K562 (cell line): ENCODE results near the gene ORC3. TPM values are rescaled to one million over a fixed set of nuclear protein-coding genes. Genes with fewer than 3 reads are reported as not detected.

ENCODE experiments used
- CXXC5 ChIP-seq: fragments of 250-450 bp; sonication (Bioruptor Pico); IDR thresholded peaks from 2 replicates; pipeline ENCODE4 v1.8.0; 2022; ENCODE audit warnings: inconsistent platforms, mild to moderate bottlenecking, moderate library complexity
- FOXK2 ChIP-seq, 2 experiments: fragments of 450-650 bp; IDR thresholded peaks in 1 of 2; conservative IDR thresholded peaks in 1 of 2; 2 replicates each; pipeline ENCODE4 v1.6.1; 2016; ENCODE audit warnings: low read depth in 2 of 2, mild to moderate bottlenecking in 1 of 2
- GTF2E2 ChIP-seq: fragments of 200-800 bp; sonication (Bioruptor generic); IDR thresholded peaks from 2 replicates; pipeline ENCODE4 v1.6.1; 2016; ENCODE audit warnings: missing genetic modification characterization, missing compliant biosample characterization
- KLF1 ChIP-seq: fragments of 450-650 bp; IDR thresholded peaks from 2 replicates; pipeline ENCODE4 v1.6.1; 2016; ENCODE audit warnings: missing genetic modification characterization, missing compliant biosample characterization
- L3MBTL2 ChIP-seq: fragments of 450-650 bp; IDR thresholded peaks from 2 replicates; pipeline ENCODE4 v1.6.1; 2016; ENCODE audit warnings: mild to moderate bottlenecking, moderate library complexity
- LARP7 ChIP-seq: fragments of 450-650 bp; IDR thresholded peaks from 2 replicates; pipeline ENCODE4 v1.6.1; 2016
- NFE2 ChIP-seq: IDR thresholded peaks from 2 replicates; pipeline ENCODE4 v1.6.1; 2014; ENCODE audit warnings: antibody characterized with exemption, low read depth
- NR2C1 ChIP-seq, 2 experiments: fragments of 450-650 bp; IDR thresholded peaks; 2 replicates each; pipeline ENCODE4 v1.6.1; 2017; ENCODE audit warnings: mild to moderate bottlenecking in 2 of 2, antibody characterized with exemption in 1 of 2, inconsistent platforms in 1 of 2, missing compliant biosample characterization in 1 of 2, missing genetic modification characterization in 1 of 2
- PHF21A ChIP-seq: fragments of 450-650 bp; IDR thresholded peaks from 2 replicates; pipeline ENCODE4 v1.6.1; 2017; ENCODE audit warnings: low read depth, borderline replicate concordance
- POLR2H ChIP-seq: IDR thresholded peaks from 2 replicates; pipeline ENCODE4 v1.6.1; 2016; ENCODE audit warnings: missing genetic modification characterization, low read depth, mild to moderate bottlenecking, control low read depth, missing compliant biosample characterization, moderate library complexity
- RFX5 ChIP-seq: IDR thresholded peaks from 2 replicates; pipeline ENCODE4 v1.6.1; 2011; ENCODE audit warnings: low read depth, mild to moderate bottlenecking, improper control_type of control experiment, low read length
- SAFB ChIP-seq: fragments of 200-400 bp; formaldehyde crosslinking; IDR thresholded peaks from 2 replicates; pipeline ENCODE4 v1.6.1; 2017; ENCODE audit warnings: low read depth, low read length, borderline replicate concordance
- SMARCA5 ChIP-seq: fragments of 450-650 bp; IDR thresholded peaks from 2 replicates; pipeline ENCODE4 v1.6.1; 2016
- STAT5A ChIP-seq: IDR thresholded peaks from 2 replicates; pipeline ENCODE4 v1.6.1; 2012; ENCODE audit warnings: low read length, inconsistent platforms, borderline replicate concordance
- TAF1 ChIP-seq: IDR thresholded peaks from 2 replicates; pipeline ENCODE4 v1.6.1; 2011; ENCODE audit warnings: mild to moderate bottlenecking, low read length, moderate library complexity; ENCODE audit not compliant: insufficient read depth, control insufficient read depth, severe bottlenecking; ENCODE audit errors: extremely low read depth
- TEAD1 ChIP-seq, 2 experiments: fragments of 450-650 bp in 1 of 2; sonication (generic) in 1 of 2; formaldehyde crosslinking; IDR thresholded peaks; 2 replicates each; pipeline versions ENCODE4 v1.4.0 to v1.8.0; 2020 to 2022; ENCODE audit warnings: mild to moderate bottlenecking in 2 of 2, missing genetic modification reagents in 1 of 2
- ZKSCAN1 ChIP-seq: fragments of 150-350 bp; IDR thresholded peaks from 2 replicates; pipeline ENCODE4 v1.6.1; 2016; ENCODE audit warnings: low read depth, low read length
- ZNF253 ChIP-seq: fragments of 250-450 bp; sonication (Bioruptor Pico); conservative IDR thresholded peaks from 2 replicates; pipeline ENCODE4 v1.6.1; 2021; ENCODE audit warnings: mild to moderate bottlenecking
- ZNF384 ChIP-seq: IDR thresholded peaks from 2 replicates; pipeline ENCODE4 v1.6.1; 2012; ENCODE audit warnings: low read depth, low read length, improper control_type of control experiment
- ZNF431 ChIP-seq: sonication (generic); formaldehyde crosslinking; IDR thresholded peaks from 2 replicates; pipeline ENCODE4 v1.8.0; 2022; ENCODE audit warnings: mild to moderate bottlenecking, missing genetic modification reagents
- polyA plus RNA-seq, 8 experiments: library from polyadenylated mRNA; depleted of rRNA in 4 of 8; stranded (reverse) in 5 of 8; unstranded in 3 of 8; fragments of >200 nt; fragmentation: Nextera tagmentation in 2 of 8; fragmentation: Illumina TruSeq in 1 of 8; extraction: Ambion mirVana in 2 of 8; extraction: Trizol in 1 of 8; gene quantifications; 2 replicates each; pipeline versions ENCODE4 v1.2.1 to v1.2.3, GENCODE V29; 2011 to 2014; ENCODE audit warnings: inconsistent platforms in 1 of 8, missing spikeins in 1 of 8
- total RNA-seq, 7 experiments: library from RNA; depleted of rRNA in 6 of 7; stranded (reverse); fragments of >200 nt in 6 of 7; fragmentation: Illumina TruSeq in 2 of 7; extraction: Trizol in 2 of 7; gene quantifications; 2 replicates each; pipeline versions ENCODE4 v1.2.1 to v1.2.3, GENCODE V29; 2011 to 2021; ENCODE audit warnings: low replicate concordance in 1 of 7
- TF ChIP-seq, protein P1 (sequence below): fragments of 450-650 bp; IDR thresholded peaks from 2 replicates; pipeline ENCODE4 v1.7.1; 2018; ENCODE audit warnings: mild to moderate bottlenecking, low read depth; ENCODE audit not compliant: partially characterized antibody
- TF ChIP-seq, protein P2 (sequence below): fragments of 250-450 bp; sonication (Bioruptor Pico); IDR thresholded peaks from 2 replicates; pipeline ENCODE4 v1.5.0; 2022; ENCODE audit warnings: mild to moderate bottlenecking
- TF ChIP-seq, protein P3 (sequence below): sonication (generic); formaldehyde crosslinking; IDR thresholded peaks from 2 replicates; pipeline ENCODE4 v1.8.0; 2022; ENCODE audit warnings: mild to moderate bottlenecking, missing genetic modification reagents

Gene ORC3
- total and polyA plus RNA-seq, 9 of the 15 experiments (the other 6 are each of a cell fraction or from before 2014, with no cell fraction given): 28.8 to 159 (median 74.8) TPM

DNA sequence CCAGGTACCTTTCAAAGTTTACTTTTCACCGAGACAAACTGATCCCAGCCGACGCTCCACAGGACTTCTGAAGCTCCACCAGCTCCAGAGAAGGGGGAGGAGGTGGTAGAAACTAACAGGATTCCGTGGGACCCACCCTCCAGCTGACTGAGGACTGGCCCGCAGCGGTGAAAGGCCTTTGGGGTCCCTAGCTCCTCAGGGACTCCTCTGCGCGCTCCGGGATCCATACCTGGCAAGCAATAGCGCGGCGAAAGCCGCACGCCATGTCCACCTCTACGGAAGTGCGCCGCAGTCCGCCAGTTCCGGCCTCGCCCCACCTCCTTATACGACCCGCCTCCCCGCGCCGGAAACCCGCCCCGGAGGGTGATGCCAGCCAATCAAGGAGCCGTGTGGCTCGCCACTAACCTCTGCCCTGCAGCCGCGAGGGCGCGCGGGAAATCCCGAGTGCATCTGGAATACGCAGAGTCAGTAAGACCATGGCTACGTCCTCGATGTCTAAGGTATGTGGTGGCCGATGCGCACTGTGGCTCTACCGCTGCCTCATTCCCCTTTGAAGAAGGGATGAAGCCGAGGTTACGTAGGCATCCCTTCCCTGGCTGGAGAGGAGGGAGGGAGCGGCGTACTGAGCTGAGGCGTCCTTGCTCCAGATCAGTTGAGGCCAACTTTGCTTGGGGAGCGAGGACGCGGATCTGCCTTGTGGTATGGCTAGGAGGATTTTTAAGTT, at the start of gene ORC3, which contains the start of gene RARS2 (continued):
- TF ChIP-seq, protein P1, sequence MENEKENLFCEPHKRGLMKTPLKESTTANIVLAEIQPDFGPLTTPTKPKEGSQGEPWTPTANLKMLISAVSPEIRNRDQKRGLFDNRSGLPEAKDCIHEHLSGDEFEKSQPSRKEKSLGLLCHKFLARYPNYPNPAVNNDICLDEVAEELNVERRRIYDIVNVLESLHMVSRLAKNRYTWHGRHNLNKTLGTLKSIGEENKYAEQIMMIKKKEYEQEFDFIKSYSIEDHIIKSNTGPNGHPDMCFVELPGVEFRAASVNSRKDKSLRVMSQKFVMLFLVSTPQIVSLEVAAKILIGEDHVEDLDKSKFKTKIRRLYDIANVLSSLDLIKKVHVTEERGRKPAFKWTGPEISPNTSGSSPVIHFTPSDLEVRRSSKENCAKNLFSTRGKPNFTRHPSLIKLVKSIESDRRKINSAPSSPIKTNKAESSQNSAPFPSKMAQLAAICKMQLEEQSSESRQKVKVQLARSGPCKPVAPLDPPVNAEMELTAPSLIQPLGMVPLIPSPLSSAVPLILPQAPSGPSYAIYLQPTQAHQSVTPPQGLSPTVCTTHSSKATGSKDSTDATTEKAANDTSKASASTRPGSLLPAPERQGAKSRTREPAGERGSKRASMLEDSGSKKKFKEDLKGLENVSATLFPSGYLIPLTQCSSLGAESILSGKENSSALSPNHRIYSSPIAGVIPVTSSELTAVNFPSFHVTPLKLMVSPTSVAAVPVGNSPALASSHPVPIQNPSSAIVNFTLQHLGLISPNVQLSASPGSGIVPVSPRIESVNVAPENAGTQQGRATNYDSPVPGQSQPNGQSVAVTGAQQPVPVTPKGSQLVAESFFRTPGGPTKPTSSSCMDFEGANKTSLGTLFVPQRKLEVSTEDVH: peak; percentile 94
- TF ChIP-seq TEAD1 (CRISPR knock-in tag; IDR thresholded peaks at IDR 0.05): peak in 1 of 2 experiments; percentile 88; a peak in 2 of 4 replicates
- TF ChIP-seq, protein P2, sequence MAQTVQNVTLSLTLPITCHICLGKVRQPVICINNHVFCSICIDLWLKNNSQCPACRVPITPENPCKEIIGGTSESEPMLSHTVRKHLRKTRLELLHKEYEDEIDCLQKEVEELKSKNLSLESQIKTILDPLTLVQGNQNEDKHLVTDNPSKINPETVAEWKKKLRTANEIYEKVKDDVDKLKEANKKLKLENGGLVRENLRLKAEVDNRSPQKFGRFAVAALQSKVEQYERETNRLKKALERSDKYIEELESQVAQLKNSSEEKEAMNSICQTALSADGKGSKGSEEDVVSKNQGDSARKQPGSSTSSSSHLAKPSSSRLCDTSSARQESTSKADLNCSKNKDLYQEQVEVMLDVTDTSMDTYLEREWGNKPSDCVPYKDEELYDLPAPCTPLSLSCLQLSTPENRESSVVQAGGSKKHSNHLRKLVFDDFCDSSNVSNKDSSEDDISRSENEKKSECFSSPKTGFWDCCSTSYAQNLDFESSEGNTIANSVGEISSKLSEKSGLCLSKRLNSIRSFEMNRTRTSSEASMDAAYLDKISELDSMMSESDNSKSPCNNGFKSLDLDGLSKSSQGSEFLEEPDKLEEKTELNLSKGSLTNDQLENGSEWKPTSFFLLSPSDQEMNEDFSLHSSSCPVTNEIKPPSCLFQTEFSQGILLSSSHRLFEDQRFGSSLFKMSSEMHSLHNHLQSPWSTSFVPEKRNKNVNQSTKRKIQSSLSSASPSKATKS: no peak
- TF ChIP-seq PHF21A: no peak
- TF ChIP-seq FOXK2 (conservative IDR thresholded peaks at IDR 0.05 in 1 of 2, IDR thresholded peaks at IDR 0.05 in 1 of 2; ENCODE audit: low read depth in 2 of 2): peak in 1 of 2 experiments; percentile 20; a peak in 1 of 4 replicates
- TF ChIP-seq, protein P3, sequence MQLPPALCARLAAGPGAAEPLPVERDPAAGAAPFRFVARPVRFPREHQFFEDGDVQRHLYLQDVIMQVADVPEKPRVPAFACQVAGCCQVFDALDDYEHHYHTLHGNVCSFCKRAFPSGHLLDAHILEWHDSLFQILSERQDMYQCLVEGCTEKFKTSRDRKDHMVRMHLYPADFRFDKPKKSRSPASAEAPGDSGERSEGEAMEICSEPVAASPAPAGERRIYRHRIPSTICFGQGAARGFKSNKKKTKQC (CRISPR knock-in tag): peak; percentile 85; the same call in 1 of the 2 replicates
- TF ChIP-seq POLR2H (tag): peak; percentile 87
- TF ChIP-seq SMARCA5: no peak
- TF ChIP-seq GTF2E2: 0 out of 2 replicates have a peak, but pooled peaks have one; percentile 53
- TF ChIP-seq NR2C1 (IDR thresholded peaks at IDR 0.05): peak; percentile 97
- peak; percentile 98 for TF ChIP-seq NR2C1 (tag; IDR thresholded peaks at IDR 0.05)
- TF ChIP-seq RFX5: no peak
- no peak for TF ChIP-seq ZNF253 (CRISPR knock-in tag)
- TF ChIP-seq KLF1 (tag): peak; percentile 91
- peak; percentile 80 for TF ChIP-seq L3MBTL2
- no peak for TF ChIP-seq SAFB
- no peak for TF ChIP-seq ZKSCAN1
- TF ChIP-seq NFE2: peak; percentile 37; the same call in 1 of the 2 replicates
- peak; percentile 93 for TF ChIP-seq TAF1
- TF ChIP-seq CXXC5 (CRISPR knock-in tag): peak; percentile 94
- TF ChIP-seq ZNF384: no peak
- TF ChIP-seq ZNF431 (CRISPR knock-in tag): peak; percentile 55; the same call in 1 of the 2 replicates
- no peak for TF ChIP-seq STAT5A
- TF ChIP-seq LARP7: 0 out of 2 replicates have a peak, but pooled peaks have one; percentile 65
